GM19463 (cell line): ENCODE data around the gene LDB3.
"Not testable (repeated sequence)": the region's sequence is repeated elsewhere in the genome, so short reads cannot be mapped to it uniquely, and the experiment has no call there.

Source experiments
- ATAC-seq: cut with Tn5 transposase; IDR thresholded peaks from one replicate; pipeline ENCODE4 v1.9.1; 2021; ENCODE audit warnings: mild to moderate bottlenecking, moderate library complexity; ENCODE audit not compliant: unreplicated experiment

Gene LDB3

GRCh38 chr10:86725980-86726676 is 57.8 kb downstream of the LDB3 start:
- no peak for ATAC-seq

DNA sequence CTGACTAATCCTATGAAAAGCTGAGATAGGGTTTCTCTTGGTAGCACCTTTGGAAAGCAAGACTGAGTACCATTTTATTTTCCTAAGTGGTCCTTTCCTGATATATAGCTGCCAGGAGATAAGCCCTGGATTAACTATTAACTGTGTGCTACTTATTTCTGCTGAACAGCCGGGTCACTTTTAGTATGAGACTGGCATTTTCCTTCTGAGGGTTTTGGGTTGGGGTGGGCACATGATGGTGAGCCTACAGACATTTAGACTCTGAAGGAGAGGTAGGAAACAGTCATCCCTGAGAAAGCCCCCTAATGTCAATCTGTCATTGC is 58.3 kb downstream of the LDB3 start:
- no peak for ATAC-seq

DNA sequence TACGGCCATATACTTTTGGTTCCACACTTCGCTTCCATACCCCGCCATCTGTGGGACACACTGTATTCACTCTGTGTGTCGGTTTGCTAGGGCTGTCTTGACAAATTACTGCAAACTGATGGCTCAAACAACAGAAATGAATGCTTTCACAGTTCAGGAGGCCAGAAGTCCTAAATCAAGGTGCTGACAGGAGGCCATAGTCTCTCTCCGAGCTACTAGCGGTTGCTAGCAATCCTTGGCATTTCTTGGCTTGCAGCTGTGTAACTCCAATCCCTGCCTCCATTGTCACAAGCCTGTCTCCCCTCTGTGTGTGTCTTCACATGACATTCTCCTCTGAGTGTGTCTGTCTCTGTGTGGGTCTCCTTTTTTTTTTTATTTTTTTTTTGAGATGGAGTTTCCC is 59.2 kb downstream of the LDB3 start:
- ATAC-seq = no peak

DNA sequence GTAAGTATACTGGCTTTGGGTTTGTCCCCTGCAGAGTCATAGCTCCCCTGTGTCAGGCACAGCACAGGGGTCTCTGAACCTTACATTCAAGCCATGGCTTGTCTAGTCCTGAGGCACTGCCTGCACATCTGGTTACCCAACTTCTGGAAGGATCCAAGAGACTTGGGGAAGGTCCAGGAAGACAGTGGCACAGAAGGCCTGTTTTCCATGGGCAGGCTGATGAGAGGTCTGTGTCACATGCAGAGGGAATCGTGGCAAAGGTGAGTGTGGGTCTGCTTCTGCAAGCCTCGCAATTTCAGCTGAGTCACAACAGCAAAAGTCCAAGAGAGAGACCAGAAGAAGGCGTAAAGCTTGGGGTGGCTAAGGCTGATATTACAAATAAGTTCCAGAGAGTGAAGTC is 59.7 kb downstream of the LDB3 start:
- no peak for ATAC-seq

DNA sequence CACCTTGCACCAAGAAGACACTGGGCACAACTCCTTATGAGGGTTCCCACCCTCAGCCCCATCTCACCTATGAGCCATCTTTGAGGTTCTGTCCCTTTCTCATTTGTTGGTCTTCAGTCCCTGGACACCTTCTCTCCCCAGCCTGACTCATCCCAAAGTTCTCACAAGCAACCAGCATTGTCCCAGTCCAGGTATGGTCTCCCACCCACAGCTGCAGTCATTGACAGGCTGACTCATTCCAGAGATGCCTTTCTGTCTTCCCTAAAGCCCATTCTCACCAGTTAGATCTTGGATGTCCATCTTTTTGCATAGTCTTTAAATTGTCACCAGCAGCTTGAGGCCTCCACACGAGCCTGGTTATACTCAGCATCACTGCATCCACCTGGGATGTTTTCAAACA is 61.4 kb downstream of the LDB3 start:
- ATAC-seq = no peak

DNA sequence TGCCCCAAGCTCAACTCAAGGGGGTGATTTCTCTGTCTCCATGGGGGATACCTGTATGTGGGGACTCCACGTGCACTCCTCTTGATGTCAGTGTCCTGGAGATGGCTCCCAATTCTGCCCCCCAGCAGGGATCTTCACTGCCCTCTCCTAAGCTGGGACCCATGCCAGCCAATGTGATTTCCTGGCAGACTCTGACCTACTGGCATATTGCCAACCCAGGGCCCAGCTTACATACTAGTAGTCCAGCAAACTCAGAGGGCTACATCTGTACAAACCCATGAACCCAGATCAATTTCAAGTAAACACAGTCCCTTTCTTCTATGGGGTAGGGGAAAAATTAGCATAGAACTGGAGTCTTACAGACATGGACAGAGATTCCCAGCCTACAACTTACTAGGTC is 61.9 kb downstream of the LDB3 start:
- no peak for ATAC-seq

DNA sequence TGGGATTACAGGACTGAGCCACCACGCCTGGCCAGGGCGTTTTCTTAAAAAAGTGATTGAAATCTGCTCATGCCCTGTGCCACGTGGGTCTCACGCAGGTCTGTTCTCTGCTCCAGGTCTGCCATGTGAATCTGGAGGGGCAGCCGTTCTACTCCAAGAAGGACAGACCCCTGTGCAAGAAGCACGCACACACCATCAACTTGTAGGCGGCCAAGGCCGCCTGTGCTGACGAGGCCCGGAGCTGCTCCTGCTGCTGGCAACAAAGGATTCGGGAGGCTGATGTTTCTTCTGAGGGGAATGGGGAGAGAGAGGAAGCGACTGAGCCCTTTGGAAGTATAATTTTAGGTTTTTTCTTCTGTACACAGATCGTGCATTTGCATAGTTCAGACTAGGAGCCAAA is 64.5 kb downstream of the LDB3 start:
- no peak for ATAC-seq

- no peak for ATAC-seq
Measured at GRCh38 chr10:86733260-86733671, 65.0 kb downstream of the LDB3 start.

- no peak for ATAC-seq
Measured at GRCh38 chr10:86734207-86734988, 66.1 kb downstream of the LDB3 start.

DNA sequence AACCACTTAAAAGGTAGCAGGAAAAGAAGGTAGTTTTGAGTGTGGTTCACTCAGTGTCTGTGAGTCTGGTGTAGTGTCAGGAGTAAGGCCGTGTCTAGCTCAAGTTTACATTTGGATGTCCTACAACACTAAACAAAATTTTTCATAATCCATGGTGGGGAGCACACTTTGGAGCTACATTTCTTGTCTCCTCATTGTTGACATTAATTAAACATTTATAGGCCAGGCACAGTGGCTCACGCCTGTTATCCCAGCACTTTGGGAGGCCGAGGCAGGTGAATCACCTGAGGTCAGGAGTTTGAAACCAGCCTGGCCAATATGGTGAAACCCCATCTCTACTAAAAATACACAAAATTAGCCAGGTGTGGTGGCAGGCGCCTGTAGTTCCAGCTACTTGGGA is 67.0 kb downstream of the LDB3 start:
- not testable (repeated sequence) for ATAC-seq

DNA sequence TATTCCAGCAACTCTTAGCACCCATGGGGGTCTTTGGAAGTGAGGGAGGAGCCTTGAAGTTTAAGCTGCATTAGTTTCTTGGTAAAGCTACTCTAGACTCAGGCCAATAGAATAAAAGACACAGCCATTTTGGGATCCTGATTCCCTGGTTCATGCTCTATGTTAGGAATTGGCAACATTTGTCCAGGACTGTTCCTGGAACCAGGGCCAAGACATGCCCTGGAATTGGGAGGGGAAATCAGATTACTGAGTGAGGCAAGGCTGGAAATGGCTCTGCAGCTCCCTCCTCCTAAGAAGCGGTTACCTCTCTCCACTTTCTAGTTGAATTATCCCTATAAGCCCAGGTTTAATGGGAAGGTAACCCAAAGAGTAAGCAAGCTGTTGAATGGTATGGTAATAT is 73.9 kb downstream of the LDB3 start:
- ATAC-seq = no peak

DNA sequence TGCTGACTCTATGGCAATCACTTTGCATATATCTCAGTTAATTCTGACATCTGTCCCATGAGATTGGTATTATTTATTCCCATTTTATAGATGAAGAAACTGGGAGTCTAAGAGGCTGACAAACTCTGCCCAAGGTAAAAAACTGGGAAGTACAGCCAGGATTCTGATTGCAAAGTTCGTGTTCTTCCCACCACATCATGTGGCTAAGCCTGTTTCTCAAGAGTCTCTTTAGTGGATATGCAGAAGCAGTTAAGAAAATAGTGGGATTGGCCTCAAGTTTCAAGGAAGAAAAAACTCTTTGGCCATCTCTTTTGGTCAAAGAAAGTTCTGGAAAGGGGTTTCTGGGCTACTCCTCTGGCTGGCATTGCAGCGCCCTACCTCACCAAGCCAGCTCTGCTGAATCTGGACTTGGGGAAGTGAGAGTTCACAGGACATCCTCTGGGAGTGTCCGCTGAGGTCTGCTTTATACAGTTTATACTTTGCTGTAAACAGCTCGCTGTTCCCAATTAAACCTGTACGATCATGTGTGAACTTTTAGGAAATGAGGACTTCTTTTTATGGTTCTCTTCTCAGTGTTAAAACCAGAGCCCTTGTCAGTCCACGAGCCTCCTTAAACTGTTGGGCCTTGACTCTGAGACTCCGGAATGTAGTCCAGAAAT is 75.9 kb downstream of the LDB3 start:
- no peak for ATAC-seq

- ATAC-seq = no peak
Measured at GRCh38 chr10:86747796-86748581, 79.7 kb downstream of the LDB3 start.

DNA sequence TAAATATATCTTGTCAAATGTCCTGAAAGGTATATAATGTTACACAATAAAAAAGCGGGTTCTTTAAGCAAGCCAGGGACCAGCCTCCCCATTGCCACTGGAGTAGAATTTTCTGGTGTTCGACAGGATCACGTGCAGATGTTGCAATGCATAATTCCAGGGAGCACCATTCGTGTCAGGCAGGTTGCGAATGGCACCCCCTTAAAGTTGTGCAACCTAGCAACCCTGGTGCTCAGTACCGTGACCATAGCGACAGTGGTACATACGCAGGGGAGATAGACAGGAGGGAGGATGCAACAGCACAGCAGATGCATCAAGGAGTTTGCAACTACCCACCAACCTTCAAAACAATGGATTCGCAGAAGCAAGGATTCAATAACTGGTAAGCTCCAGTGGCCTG is 81.5 kb downstream of the LDB3 start:
- ATAC-seq = no peak

DNA sequence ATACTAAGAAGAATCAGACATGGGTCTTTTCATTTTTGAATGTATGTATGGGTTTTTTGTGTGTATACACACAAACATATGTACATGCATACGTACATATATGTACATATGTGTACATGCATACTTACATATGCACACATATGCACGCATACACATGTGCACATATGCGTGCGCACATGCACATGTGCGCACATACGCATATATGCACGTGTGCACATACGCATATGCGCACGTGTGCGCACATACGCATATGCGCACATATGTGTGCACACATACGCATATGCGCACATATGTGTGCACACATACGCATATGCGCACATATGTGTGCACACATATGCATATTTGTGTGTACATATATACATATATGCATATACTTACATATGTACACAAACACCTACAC is 83.2 kb downstream of the LDB3 start:
- no peak for ATAC-seq

DNA sequence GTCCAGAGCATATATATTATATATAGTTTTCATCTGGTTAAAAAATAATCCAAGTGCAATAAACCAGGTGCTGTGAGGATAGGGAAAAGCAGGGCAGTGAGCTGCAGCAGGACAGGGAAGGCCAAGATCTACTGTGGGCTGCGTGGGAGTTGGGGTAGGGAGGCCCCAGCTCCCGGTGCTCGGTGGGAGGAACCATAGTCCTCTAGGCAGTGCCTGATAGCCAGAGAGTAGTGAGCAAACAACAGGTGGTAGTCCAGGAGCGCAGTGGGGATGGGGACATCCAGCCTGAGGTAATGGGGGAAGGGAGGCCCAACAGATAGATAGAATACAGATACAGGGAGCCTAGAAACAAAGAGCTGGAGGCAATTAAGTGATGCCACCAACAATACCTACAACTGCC is 84.0 kb downstream of the LDB3 start:
- no peak for ATAC-seq

- ATAC-seq = no peak
Measured at GRCh38 chr10:86753051-86753450, 84.7 kb downstream of the LDB3 start.

DNA sequence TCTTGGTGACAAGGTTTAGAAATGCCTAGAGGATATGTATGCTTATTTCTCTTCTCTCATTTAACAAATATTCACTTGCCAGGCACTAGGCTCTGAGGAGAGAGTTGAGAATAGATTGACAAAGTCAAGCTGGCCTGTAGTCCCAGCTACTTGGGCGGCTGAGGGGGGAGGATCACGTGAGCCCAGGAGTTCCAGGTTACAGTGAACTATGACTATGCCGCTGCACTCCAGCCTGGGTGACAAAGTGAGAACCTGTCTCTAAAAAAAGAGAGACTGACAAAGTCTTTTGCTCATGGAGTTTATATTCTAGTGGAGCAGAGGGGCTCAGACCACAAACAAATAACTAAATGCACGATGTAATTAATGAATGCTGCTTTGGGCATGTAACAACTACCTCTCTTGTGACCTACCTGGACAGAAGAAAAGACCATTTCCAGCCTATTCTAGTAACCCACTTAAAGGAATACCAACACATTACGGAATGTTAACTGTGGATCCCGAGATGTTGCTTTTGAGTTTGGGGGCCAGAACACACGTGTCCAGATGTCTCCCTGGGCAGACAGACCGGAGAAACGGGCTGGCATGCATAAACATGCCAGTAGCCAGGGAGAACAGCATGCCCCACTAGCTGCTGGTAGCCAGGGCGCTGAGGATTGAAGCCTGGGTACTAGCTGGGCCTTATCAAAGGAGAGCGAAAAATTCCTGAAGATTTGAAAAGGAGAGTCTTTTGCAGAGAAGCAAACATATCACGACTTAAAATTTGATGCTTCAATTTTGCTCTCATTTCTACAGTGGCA is 85.5 kb downstream of the LDB3 start:
- no peak for ATAC-seq

DNA sequence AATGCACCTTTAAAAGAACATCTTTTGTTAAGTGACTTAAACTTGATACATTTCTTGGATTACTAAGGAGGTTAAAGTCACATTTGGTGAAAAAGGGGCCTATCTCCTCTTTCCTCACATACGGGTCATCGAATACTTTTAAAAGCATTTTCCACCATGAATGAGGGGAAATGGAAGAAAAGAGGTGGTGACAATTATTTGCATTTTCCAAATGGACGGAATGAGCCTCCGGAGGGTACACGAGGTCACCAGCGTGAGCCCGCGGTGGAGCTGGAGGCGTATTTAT is 87.1 kb downstream of the LDB3 start:
- ATAC-seq = no peak

GRCh38 chr10:86755740-86756510 is 87.6 kb downstream of the LDB3 start:
- ATAC-seq = peak; percentile 79
